Kidney (tissue), 14 donors: ENCODE measurements around the gene SPECC1. TPM values are rescaled to one million over a fixed set of nuclear protein-coding genes. Genes with fewer than 3 reads are reported as not detected.

Experiments used
- DNase-seq, 5 donors: peaks; one replicate each; pipeline ENCODE4 v3.0.0-alpha.2; 2013 to 2020
- FAIRE-seq: peaks from 2 replicates; lab custom pipeline; 2012; peaks lifted over from hg19 to GRCh38; lab: Jason Lieb, UNC
- H3K27ac ChIP-seq, 2 donors: one replicate each; pipeline ENCODE4 v1.7.0; 2013; ENCODE audit warnings: low read depth in 2 of 2, low read length in 2 of 2, inconsistent platforms in 1 of 2
- H3K27me3 ChIP-seq: one replicate; pipeline ENCODE4 v1.7.1; 2013; ENCODE audit warnings: low read length, inconsistent platforms; ENCODE audit not compliant: control insufficient read depth, insufficient read depth
- H3K36me3 ChIP-seq, 3 donors: one replicate each; pipeline versions ENCODE4 v1.7.0 to v1.7.1; 2013; ENCODE audit warnings: low read length in 3 of 3, control low read depth in 1 of 3, inconsistent platforms in 1 of 3; ENCODE audit not compliant: insufficient read depth in 3 of 3, control insufficient read depth in 2 of 3
- H3K4me1 ChIP-seq, 3 donors: one replicate each; pipeline versions ENCODE4 v1.7.0 to v1.7.1; 2013; ENCODE audit warnings: low read length in 3 of 3, inconsistent platforms in 1 of 3, low read depth in 1 of 3; ENCODE audit not compliant: control insufficient read depth in 2 of 3, insufficient read depth in 2 of 3
- H3K4me3 ChIP-seq, 3 donors: one replicate each; pipeline versions ENCODE4 v1.7.0 to v1.8.1; 2013; ENCODE audit warnings: low read length in 3 of 3, control low read depth in 1 of 3, inconsistent platforms in 1 of 3
- H3K9ac ChIP-seq, 3 donors: one replicate each; pipeline versions ENCODE4 v1.7.0 to v1.7.1; 2013; ENCODE audit warnings: low read length in 3 of 3, control low read depth in 1 of 3, inconsistent platforms in 1 of 3
- H3K9me3 ChIP-seq, 3 donors: one replicate each; pipeline versions ENCODE4 v1.7.0 to v1.7.1; 2013; ENCODE audit warnings: low read length in 3 of 3, control low read depth in 1 of 3, inconsistent platforms in 1 of 3; ENCODE audit not compliant: control insufficient read depth in 2 of 3, insufficient read depth in 1 of 3
- intact Hi-C: fragments of 100-400 bp; cut with DNase I; formaldehyde crosslinking; loops from one replicate; pipeline ENCODE4 v1.11.1; 2022
- polyA plus RNA-seq: library from polyadenylated mRNA; stranded (reverse); fragments of 350-450 nt; fragmentation: Illumina TruSeq; extraction: RNeasy Lipid Tissue Mini Kit (QIAGEN cat#74804); gene quantifications from one replicate; pipeline ENCODE4 v1.2.3, GENCODE V29; 2014; ENCODE audit warnings: low read depth, low replicate concordance; ENCODE audit not compliant: insufficient read depth
- total RNA-seq: library from RNA; stranded (reverse); fragmentation: NEBNext Ultra II Directional; extraction: Animal tissue kit (Norgen Biotek cat#: 25700); gene quantifications from one replicate; pipeline ENCODE4 v1.2.1, GENCODE V29; 2021
- TF ChIP-seq, protein P1 (sequence below): IDR thresholded peaks from 3 replicates; pipeline ENCODE4 v1.5.1; 2012; ENCODE audit warnings: mild to moderate bottlenecking, moderate library complexity, borderline replicate concordance; ENCODE audit not compliant: insufficient read depth; ENCODE audit errors: extremely low read depth
- donor health status: control.
- donor health status: control.
- donor health status: control.
- donor health status: control.
- donor health status: control.
- donor health status: DM: yes; HTN: yes; CAD: no.
- donor health status: Normal renal cell carcinoma (clear cell type).

The SPECC1 gene
- total and polyA plus RNA-seq, 2 donors from 2014 or later, result 7.6 to 29.1 TPM

DNA sequence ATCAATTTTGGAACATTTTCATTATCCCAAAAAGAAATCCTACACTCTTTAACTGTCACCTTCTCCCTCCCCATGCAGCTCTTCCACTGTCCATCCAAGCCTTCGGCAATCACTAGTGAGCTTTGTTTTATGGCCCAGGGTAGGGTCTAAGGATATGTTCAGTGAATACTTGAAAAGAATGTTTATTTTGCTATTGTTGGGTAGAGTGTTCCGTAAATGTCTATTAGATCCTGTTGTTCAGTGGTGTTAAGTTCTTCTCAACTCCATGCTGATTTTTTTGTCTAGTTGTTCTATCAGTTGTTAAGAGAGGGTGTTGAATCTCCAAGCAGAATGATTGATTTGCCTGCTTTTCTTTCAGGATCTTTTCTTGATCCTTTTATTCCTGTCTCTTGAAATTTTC, 29.9 kb downstream of the SPECC1 start:
- no peaks in the 10 kb centered on the region for H3K36me3 ChIP-seq
- TF ChIP-seq, protein P1, sequence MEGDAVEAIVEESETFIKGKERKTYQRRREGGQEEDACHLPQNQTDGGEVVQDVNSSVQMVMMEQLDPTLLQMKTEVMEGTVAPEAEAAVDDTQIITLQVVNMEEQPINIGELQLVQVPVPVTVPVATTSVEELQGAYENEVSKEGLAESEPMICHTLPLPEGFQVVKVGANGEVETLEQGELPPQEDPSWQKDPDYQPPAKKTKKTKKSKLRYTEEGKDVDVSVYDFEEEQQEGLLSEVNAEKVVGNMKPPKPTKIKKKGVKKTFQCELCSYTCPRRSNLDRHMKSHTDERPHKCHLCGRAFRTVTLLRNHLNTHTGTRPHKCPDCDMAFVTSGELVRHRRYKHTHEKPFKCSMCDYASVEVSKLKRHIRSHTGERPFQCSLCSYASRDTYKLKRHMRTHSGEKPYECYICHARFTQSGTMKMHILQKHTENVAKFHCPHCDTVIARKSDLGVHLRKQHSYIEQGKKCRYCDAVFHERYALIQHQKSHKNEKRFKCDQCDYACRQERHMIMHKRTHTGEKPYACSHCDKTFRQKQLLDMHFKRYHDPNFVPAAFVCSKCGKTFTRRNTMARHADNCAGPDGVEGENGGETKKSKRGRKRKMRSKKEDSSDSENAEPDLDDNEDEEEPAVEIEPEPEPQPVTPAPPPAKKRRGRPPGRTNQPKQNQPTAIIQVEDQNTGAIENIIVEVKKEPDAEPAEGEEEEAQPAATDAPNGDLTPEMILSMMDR, result no peak
- FAIRE-seq (no peak), DNase-seq (no peak)
- H3K4me1 ChIP-seq, result no peaks in the 10 kb centered on the region
- H3K9me3 ChIP-seq, result no peaks in the 10 kb centered on the region
- no peak overlapping the region for H3K9ac ChIP-seq
- intact Hi-C loops, result no loop called here
- no peak overlapping the region for H3K27ac ChIP-seq
- no peaks in the 10 kb centered on the region for H3K27me3 ChIP-seq
- no peak overlapping the region for H3K4me3 ChIP-seq

DNA sequence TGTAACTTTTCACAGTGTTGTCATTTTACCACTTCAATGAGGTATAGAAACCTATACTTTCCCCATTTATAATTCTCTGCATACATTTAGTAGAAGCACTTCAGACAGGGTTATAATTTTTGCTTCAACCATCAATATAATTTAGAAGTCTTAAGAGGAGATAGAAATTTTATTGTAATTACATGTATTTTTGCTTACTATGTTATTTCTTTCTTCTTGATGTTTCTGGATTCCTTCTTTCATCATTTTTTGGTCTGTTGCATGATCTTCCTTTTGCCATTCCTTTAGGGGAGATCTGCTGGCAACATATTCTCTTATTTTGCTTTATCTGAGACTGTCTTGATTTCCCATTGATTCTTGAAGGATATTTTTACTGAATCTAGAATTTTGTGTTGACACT, 31.1 kb downstream of the SPECC1 start:
- H3K4me1 ChIP-seq, result no peaks in the 10 kb centered on the region
- FAIRE-seq (no peak), DNase-seq (no peak)
- H3K36me3 ChIP-seq, result no peaks in the 10 kb centered on the region
- TF ChIP-seq, protein P1, result no peak
- H3K27me3 ChIP-seq, result no peaks in the 10 kb centered on the region
- H3K4me3 ChIP-seq, result no peak overlapping the region
- intact Hi-C loops, result no loop called here
- no peak overlapping the region for H3K27ac ChIP-seq
- no peaks in the 10 kb centered on the region for H3K9me3 ChIP-seq
- no peak overlapping the region for H3K9ac ChIP-seq

DNA sequence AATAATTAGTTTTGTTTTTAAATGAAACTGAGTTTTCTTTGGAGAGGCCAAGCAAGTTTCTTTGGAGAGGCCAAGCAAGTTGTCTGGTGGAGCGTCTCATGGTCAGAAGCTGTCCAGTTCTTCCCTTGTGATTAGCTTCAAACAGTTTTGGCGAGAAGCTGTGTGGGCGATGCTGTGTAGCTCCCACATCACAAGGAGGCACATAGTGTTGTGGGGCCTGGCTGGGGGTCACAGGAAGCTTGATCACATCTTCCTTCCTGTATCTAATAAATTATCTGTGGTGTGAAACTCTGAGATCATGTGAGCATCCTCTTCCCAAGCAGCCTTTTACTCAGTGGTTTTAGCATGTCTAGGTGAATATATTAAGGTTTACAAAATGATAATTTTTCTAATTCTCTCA, 33.9 kb downstream of the SPECC1 start:
- Histone ChIP-seq H3K4me1 (no peaks in the 10 kb centered on the region), H3K4me3 (no peak overlapping the region), H3K27ac (no peak overlapping the region), H3K27me3 (no peaks in the 10 kb centered on the region), H3K36me3 (no peaks in the 10 kb centered on the region), H3K9ac (no peak overlapping the region), H3K9me3 (no peaks in the 10 kb centered on the region)
- FAIRE-seq (no peak), DNase-seq (peak in 1 of 5 donors; percentile 65)
- intact Hi-C loops, result no loop called here
- TF ChIP-seq, protein P1, result no peak

DNA sequence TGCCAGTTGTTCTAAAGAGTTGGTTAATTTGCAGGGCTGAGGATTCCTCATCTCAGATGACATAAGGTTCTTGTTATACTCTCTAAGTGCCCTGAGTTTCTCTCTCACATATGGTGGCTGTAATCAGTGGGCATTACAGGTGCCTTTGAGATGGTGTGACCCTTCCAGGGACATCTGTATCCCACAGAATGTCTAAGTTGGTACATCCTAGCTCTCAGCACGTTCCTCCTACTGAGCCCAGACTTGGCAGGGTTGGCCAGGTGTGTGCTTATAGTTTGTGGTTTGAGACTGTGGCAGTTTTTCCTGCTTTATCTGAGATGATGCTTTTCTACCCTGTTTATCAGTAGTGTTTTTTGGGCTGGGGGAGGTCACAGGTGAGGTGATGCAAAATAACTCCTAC, 36.3 kb downstream of the SPECC1 start:
- Histone ChIP-seq H3K27me3 (no peaks in the 10 kb centered on the region), H3K4me3 (no peak overlapping the region), H3K9me3 (no peaks in the 10 kb centered on the region), H3K9ac (no peak overlapping the region), H3K36me3 (no peaks in the 10 kb centered on the region), H3K27ac (no peak overlapping the region), H3K4me1 (no peaks in the 10 kb centered on the region)
- TF ChIP-seq, protein P1, result no peak
- FAIRE-seq (no peak), DNase-seq (no peak)
- intact Hi-C loops, result no loop called here
